ENCODE data around the gene HCN1. TPM values are rescaled to one million over a fixed set of nuclear protein-coding genes. Genes with fewer than 3 reads are reported as not detected.
A peak's percentile ranks its signal among the peaks of the same experiment; 100 is the strongest.

HCN1 gene
- total and polyA plus RNA-seq, 2 donors from 2014 or later: not detected

DNA sequence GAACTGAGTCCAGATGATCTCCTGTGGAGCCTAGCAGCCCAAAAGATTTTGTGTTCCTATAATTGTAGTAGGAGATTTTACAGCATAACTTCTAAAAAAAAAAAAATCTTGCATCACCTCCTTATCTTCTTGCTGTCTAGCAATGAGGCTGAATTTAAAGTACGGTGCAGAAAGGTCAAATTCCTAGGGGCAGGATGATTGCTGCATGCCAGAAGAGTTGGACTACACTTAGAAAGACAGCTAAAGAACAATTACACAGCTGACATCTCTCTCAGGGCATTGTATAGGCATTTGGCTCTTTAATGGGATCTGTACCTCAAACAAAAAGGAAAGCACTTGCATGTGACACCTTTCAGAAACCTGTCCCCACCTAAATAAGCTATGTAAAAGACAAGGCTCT lies 443.2 kb downstream of the HCN1 start:
- DNase-seq (no peak), FAIRE-seq (no peak)
- TF ChIP-seq CTCF (IDR thresholded peaks at IDR 0.05; ENCODE audit: borderline replicate concordance, extremely low read depth, insufficient read depth): no peak
- no peaks in the 10 kb centered on the region for H3K4me1 ChIP-seq (ENCODE audit: control insufficient read depth in 2 of 3, insufficient read depth in 2 of 3, low read depth in 1 of 3, low read length in 3 of 3)
- no peaks in the 10 kb centered on the region for H3K27me3 ChIP-seq (ENCODE audit: control insufficient read depth, insufficient read depth, low read length)
- H3K4me3 ChIP-seq (ENCODE audit: low read length in 3 of 3): no peak overlapping the region
- intact Hi-C loops (cut with DNase I): no loop called here
- peaks cover 0 to 4% (median 0%) of the 10 kb centered on the region in 3 donors for H3K9me3 ChIP-seq (ENCODE audit: control insufficient read depth in 2 of 3, insufficient read depth in 1 of 3, low read length in 3 of 3)
- H3K27ac ChIP-seq (ENCODE audit: low read depth in 2 of 2, low read length in 2 of 2): no peak overlapping the region
- no peaks in the 10 kb centered on the region for H3K36me3 ChIP-seq (ENCODE audit: control insufficient read depth in 2 of 3, insufficient read depth in 3 of 3, low read length in 3 of 3)
- H3K9ac ChIP-seq (ENCODE audit: low read length in 3 of 3): no peak overlapping the region

DNA sequence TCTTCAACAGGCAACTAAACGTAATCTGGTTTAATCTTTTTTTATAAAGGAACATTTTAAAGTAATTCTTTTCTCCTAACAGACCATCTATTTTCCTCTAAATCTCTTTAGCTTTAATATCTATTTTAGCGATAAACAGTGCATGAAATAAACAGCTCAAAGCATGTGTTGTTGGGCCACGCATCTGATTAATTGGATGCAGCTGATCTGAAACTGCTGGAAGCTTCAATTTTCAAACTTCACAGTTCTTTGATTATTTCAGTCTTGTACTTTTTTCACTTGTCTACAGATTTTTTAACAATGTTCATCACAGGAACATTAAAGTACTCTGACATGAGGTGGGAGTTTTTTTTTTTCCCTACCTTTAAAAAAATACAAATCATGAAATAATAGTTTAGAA lies 443.6 kb downstream of the HCN1 start:
- no peaks in the 10 kb centered on the region for H3K27me3 ChIP-seq (ENCODE audit: control insufficient read depth, insufficient read depth, low read length)
- FAIRE-seq: no peak
- no peak overlapping the region for H3K4me3 ChIP-seq (ENCODE audit: low read length in 3 of 3)
- no peak for DNase-seq
- intact Hi-C loops (cut with DNase I): no loop called here
- no peaks in the 10 kb centered on the region for H3K4me1 ChIP-seq (ENCODE audit: control insufficient read depth in 2 of 3, insufficient read depth in 2 of 3, low read depth in 1 of 3, low read length in 3 of 3)
- no peak overlapping the region for H3K27ac ChIP-seq (ENCODE audit: low read depth in 2 of 2, low read length in 2 of 2)
- peaks cover 0 to 4% (median 0%) of the 10 kb centered on the region in 3 donors for H3K9me3 ChIP-seq (ENCODE audit: control insufficient read depth in 2 of 3, insufficient read depth in 1 of 3, low read length in 3 of 3)
- no peak for TF ChIP-seq CTCF (IDR thresholded peaks at IDR 0.05; ENCODE audit: borderline replicate concordance, extremely low read depth, insufficient read depth)
- no peaks in the 10 kb centered on the region for H3K36me3 ChIP-seq (ENCODE audit: control insufficient read depth in 2 of 3, insufficient read depth in 3 of 3, low read length in 3 of 3)
- no peak overlapping the region for H3K9ac ChIP-seq (ENCODE audit: low read length in 3 of 3)

DNA sequence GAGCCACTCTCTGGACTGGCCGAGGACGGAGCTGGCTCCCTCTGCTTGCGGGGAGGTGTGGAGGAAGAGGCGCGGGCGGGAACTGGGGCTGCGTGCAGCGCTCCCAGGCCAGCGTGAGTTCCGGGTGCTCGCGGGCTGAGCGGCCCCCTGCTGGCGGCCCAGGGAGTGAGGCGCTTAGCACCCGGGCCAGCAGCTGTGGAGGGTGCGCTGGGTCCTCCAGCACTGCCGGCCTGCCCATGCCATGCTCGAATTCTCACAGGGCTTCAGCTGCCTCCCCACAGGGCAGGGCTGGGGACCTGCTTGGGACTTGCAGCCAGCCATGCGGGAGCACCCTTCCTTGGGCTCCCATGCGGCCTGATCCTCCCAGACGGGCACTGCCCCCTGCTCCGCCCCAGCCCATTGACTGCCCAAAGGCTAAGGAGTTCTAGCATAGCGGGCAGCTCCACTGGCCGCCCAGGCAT lies 470.6 kb downstream of the HCN1 start:
- FAIRE-seq (no peak), DNase-seq (peak in 1 of 5 donors; percentile 63)
- H3K9me3 ChIP-seq (ENCODE audit: control insufficient read depth in 2 of 3, insufficient read depth in 1 of 3, low read length in 3 of 3): no peaks in the 10 kb centered on the region
- no peak overlapping the region for H3K9ac ChIP-seq (ENCODE audit: low read length in 3 of 3)
- H3K4me1 ChIP-seq (ENCODE audit: control insufficient read depth in 2 of 3, insufficient read depth in 2 of 3, low read depth in 1 of 3, low read length in 3 of 3): no peaks in the 10 kb centered on the region
- no peak overlapping the region for H3K27ac ChIP-seq (ENCODE audit: low read depth in 2 of 2, low read length in 2 of 2)
- H3K36me3 ChIP-seq (ENCODE audit: control insufficient read depth in 2 of 3, insufficient read depth in 3 of 3, low read length in 3 of 3): no peaks in the 10 kb centered on the region
- TF ChIP-seq CTCF (IDR thresholded peaks at IDR 0.05; ENCODE audit: borderline replicate concordance, extremely low read depth, insufficient read depth): no peak
- intact Hi-C loops (cut with DNase I): no loop called here
- no peak overlapping the region for H3K4me3 ChIP-seq (ENCODE audit: low read length in 3 of 3)
- no peaks in the 10 kb centered on the region for H3K27me3 ChIP-seq (ENCODE audit: control insufficient read depth, insufficient read depth, low read length)

DNA sequence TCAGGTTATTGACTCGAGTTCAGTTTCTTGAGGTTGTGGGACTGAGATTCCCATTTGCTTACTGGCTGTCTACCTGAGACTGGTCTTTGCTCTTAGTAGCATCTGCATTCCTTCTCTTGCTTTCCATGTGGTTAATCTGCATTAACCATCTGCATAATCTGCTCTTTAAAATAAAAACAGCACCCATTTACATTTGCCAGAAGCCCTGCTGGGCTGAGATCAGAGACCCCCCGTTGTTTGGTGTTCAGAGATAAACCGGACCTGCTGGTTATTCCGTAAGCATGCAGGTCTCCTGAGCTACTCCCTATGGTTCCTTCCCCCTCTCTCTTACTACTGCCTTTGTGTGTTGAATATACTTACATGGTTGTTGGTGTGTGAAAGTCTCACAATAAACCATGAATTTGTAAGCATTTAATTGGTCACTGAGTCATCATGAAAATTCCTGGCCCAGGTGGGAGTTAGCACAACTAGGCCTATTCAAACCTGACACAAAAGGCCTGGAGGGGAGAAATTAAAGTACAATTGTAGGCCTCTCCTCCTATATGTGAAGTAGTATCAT lies 490.7 kb downstream of the HCN1 start:
- FAIRE-seq (no peak), DNase-seq (peak in 2 of 5 donors; percentile 17 to 18)
- H3K9ac ChIP-seq (ENCODE audit: low read length in 3 of 3): no peak overlapping the region
- no peak overlapping the region for H3K27ac ChIP-seq (ENCODE audit: low read depth in 2 of 2, low read length in 2 of 2)
- no peaks in the 10 kb centered on the region for H3K36me3 ChIP-seq (ENCODE audit: control insufficient read depth in 2 of 3, insufficient read depth in 3 of 3, low read length in 3 of 3)
- H3K4me3 ChIP-seq (ENCODE audit: low read length in 3 of 3): no peak overlapping the region
- intact Hi-C loops (cut with DNase I): no loop called here
- no peaks in the 10 kb centered on the region for H3K27me3 ChIP-seq (ENCODE audit: control insufficient read depth, insufficient read depth, low read length)
- H3K4me1 ChIP-seq (ENCODE audit: control insufficient read depth in 2 of 3, insufficient read depth in 2 of 3, low read depth in 1 of 3, low read length in 3 of 3): no peaks in the 10 kb centered on the region
- no peaks in the 10 kb centered on the region for H3K9me3 ChIP-seq (ENCODE audit: control insufficient read depth in 2 of 3, insufficient read depth in 1 of 3, low read length in 3 of 3)
- TF ChIP-seq CTCF (IDR thresholded peaks at IDR 0.05; ENCODE audit: borderline replicate concordance, extremely low read depth, insufficient read depth): no peak
